D721Med (cell line): Measurements from ENCODE around the gene BRI3.

Experiments
- DNase-seq: peaks from one replicate; pipeline ENCODE4 v3.0.0; 2011; ENCODE audit warnings: low spot score; ENCODE audit not compliant: insufficient read length
- FAIRE-seq: peaks from 2 replicates; lab custom pipeline; 2011; peaks lifted over from hg19 to GRCh38; lab: Jason Lieb, UNC
- CTCF ChIP-seq: IDR thresholded peaks from 2 replicates; pipeline ENCODE4 v1.5.1; 2012; ENCODE audit warnings: mild to moderate bottlenecking, control low read depth; ENCODE audit not compliant: insufficient read depth; ENCODE audit errors: missing control alignments

BRI3 gene

GRCh38 chr7:98267303-98267702, 14.2 kb upstream of the BRI3 start:
- TF ChIP-seq CTCF: no peak
- DNase-seq (no peak), FAIRE-seq (no peak)

GRCh38 chr7:98276241-98276761, 5.2 kb upstream of the BRI3 start:
- no peak for DNase-seq
- no peak for FAIRE-seq
- TF ChIP-seq CTCF: no peak

GRCh38 chr7:98278408-98278807, 3.1 kb upstream of the BRI3 start:
- FAIRE-seq: no peak
- DNase-seq: no peak
- TF ChIP-seq CTCF: no peak

GRCh38 chr7:98278936-98279335, 2.5 kb upstream of the BRI3 start:
- no peak for TF ChIP-seq CTCF
- no peak for FAIRE-seq
- no peak for DNase-seq

GRCh38 chr7:98280296-98280695, 1.2 kb upstream of the BRI3 start:
- no peak for TF ChIP-seq CTCF
- FAIRE-seq (no peak), DNase-seq (no peak)

GRCh38 chr7:98281757-98282606, 496 bp downstream of the BRI3 start:
- FAIRE-seq (no peak), DNase-seq (no peak)
- TF ChIP-seq CTCF: no peak

- TF ChIP-seq CTCF: no peak
- FAIRE-seq: no peak
- no peak for DNase-seq
These were observed 1.2 kb downstream of the BRI3 start for GRCh38 chr7:98282703-98283102.
